Measurements from ENCODE around the gene UNC13C.

GRCh38 chr15:54387799-54388198 lies 409.6 kb downstream of the UNC13C start:
- no peak for TF ChIP-seq CTCF (IDR thresholded peaks at IDR 0.05; ENCODE audit: poor library complexity)
- TF ChIP-seq EZH2 (IDR thresholded peaks at IDR 0.05; ENCODE audit: borderline replicate concordance) = no peak
- no peak for TF ChIP-seq EZH2phosphoT487 (IDR thresholded peaks at IDR 0.05; ENCODE audit: low read depth, severe bottlenecking, unreplicated experiment)
